Natural killer cell treated with Interleukin-12 subunit alpha and Interleukin-12 subunit beta and Interleukin-15 and Interleukin-18, amount 100 ng/mL, for 72 hours (primary cell): Measurements from ENCODE around the gene DPP7. TPM values are rescaled to one million over a fixed set of nuclear protein-coding genes. Genes with fewer than 3 reads are reported as not detected.
A peak's percentile ranks its signal among the peaks of the same experiment; 100 is the strongest.

Experiments used
- ATAC-seq, 2 donors: fragments of 150-1000 bp; cut with Tn5 transposase in 1 of 2; sonication (Bioruptor Pico), chemical (Tn5 transposase) in 1 of 2; 2 replicates each; pipeline ENCODE4 v1.10.0; 2021
- DNase-seq: peaks from one replicate; pipeline ENCODE4 v3.0.0; 2022; ENCODE audit warnings: low spot score
- H3K27ac Mint-ChIP-seq, 2 donors: 1 replicate in 1 of 2; 2 replicates in 1 of 2; pipeline ENCODE4 v1.8.0; 2022; ENCODE audit warnings: mixed read lengths in 2 of 2, mild to moderate bottlenecking in 1 of 2, moderate library complexity in 1 of 2
- H3K27me3 Mint-ChIP-seq, 2 donors: 1 replicate in 1 of 2; 2 replicates in 1 of 2; pipeline ENCODE4 v1.8.0; 2022; ENCODE audit warnings: mixed read lengths in 2 of 2
- H3K36me3 Mint-ChIP-seq: one replicate; pipeline ENCODE4 v1.8.0; 2022; ENCODE audit warnings: mixed read lengths
- H3K4me1 Mint-ChIP-seq, 2 donors: 1 replicate in 1 of 2; 2 replicates in 1 of 2; pipeline ENCODE4 v1.8.0; 2022; ENCODE audit warnings: low read depth in 2 of 2, mixed read lengths in 2 of 2, mild to moderate bottlenecking in 1 of 2
- H3K4me3 Mint-ChIP-seq: one replicate; pipeline ENCODE4 v1.8.0; 2022; ENCODE audit warnings: mixed read lengths
- H3K9me3 Mint-ChIP-seq: 2 replicates; pipeline ENCODE4 v1.8.0; 2022; ENCODE audit warnings: mixed read lengths
- total RNA-seq, 2 donors: library from RNA; stranded (reverse); gene quantifications; one replicate each; pipeline ENCODE4 v1.2.3, GENCODE V29; 2022

DPP7 gene
- total RNA-seq, 2 donors from 2014 or later, result 188 to 310 TPM

- DNase-seq (no peak), ATAC-seq (no peak)
- H3K4me1 Mint-ChIP-seq, result peaks cover 0 to 5% of the 10 kb centered on the region in 2 donors
- no peaks in the 10 kb centered on the region for H3K9me3 Mint-ChIP-seq
- peaks cover 3 to 7% of the 10 kb centered on the region in 2 donors for H3K27me3 Mint-ChIP-seq
- no peak overlapping the region for H3K4me3 Mint-ChIP-seq
- no peaks in the 10 kb centered on the region for H3K36me3 Mint-ChIP-seq
- H3K27ac Mint-ChIP-seq, result no peak overlapping the region
Measured at GRCh38 chr9:137152844-137153405, 38.4 kb upstream of the DPP7 start.

GRCh38 chr9:137150617-137151457 lies 36.3 kb upstream of the DPP7 start:
- no peak overlapping the region for H3K4me3 Mint-ChIP-seq
- H3K9me3 Mint-ChIP-seq, result no peaks in the 10 kb centered on the region
- no peaks in the 10 kb centered on the region for H3K36me3 Mint-ChIP-seq
- peak overlapping the region; percentile 33 to 59 for H3K27ac Mint-ChIP-seq
- peaks cover 0 to 7% of the 10 kb centered on the region in 2 donors for H3K27me3 Mint-ChIP-seq
- DNase-seq (peak; percentile 87), ATAC-seq (peak; percentile 52 to 87)
- no peaks in the 10 kb centered on the region for H3K4me1 Mint-ChIP-seq

DNA sequence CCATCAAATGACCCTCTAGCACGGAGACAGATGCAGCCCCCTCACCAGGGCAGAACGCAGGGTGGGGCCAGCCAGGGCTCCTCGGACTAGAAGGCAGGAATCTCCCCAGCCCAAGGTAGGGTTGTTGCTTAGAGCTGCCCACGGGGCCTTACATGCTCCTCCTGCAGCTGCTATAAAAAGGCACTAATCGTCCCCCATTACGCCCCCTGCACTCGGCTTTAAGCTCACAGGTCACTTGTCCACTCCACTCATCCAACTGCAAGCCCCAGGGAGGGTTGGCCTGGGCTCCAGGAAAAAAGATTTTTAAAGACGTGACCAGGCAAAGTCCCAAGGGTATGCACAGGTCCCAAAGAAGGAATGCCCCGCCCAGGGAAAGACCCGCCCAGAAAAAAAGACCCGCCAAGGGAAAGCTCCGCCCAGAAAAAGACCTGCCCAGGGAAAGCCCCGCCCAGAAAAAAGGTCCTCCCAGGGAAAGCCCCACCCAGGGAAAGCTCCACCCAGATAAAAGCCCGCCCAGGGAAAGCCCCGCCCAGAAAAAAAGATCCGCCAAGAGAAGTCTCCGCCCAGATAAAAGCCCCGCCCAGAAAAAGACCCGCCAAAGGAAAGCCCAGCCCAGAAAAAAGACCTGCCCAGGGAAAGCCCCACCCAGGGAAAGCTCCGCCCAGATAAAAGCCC lies 35.5 kb upstream of the DPP7 start:
- H3K9me3 Mint-ChIP-seq, result no peaks in the 10 kb centered on the region
- H3K27me3 Mint-ChIP-seq, result peaks cover 0 to 7% of the 10 kb centered on the region in 2 donors
- ATAC-seq (no peak), DNase-seq (peak; percentile 69)
- H3K36me3 Mint-ChIP-seq, result no peaks in the 10 kb centered on the region
- H3K4me3 Mint-ChIP-seq, result no peak overlapping the region
- H3K27ac Mint-ChIP-seq, result no peak overlapping the region
- H3K4me1 Mint-ChIP-seq, result no peaks in the 10 kb centered on the region

DNA sequence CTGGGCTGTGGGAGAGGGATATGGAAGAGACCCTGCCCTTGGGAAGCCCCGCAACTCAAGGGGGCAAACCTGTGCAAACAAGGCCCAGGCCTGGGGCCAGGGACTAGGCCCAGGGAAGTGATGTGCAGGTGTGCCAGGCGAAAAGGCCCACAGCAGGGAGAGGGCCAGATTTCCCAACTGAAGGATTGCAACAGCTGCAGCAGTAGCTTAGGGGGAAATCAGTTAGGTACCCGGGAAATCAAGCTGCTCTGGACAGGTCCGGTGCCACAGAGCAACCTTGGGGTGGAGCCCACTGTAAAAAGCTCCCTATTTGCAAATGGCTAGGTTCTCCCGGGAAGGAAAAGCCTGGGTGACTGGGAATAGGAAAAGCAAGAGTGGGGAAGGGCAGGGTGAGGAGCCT lies 34.8 kb upstream of the DPP7 start:
- ATAC-seq (no peak), DNase-seq (no peak)
- no peak overlapping the region for H3K27ac Mint-ChIP-seq
- H3K4me1 Mint-ChIP-seq, result no peaks in the 10 kb centered on the region
- no peak overlapping the region for H3K4me3 Mint-ChIP-seq
- H3K27me3 Mint-ChIP-seq, result peaks cover 0 to 7% of the 10 kb centered on the region in 2 donors
- no peaks in the 10 kb centered on the region for H3K36me3 Mint-ChIP-seq
- no peaks in the 10 kb centered on the region for H3K9me3 Mint-ChIP-seq

GRCh38 chr9:137148661-137149060 lies 34.1 kb upstream of the DPP7 start:
- Mint-ChIP-seq H3K27me3 (peaks cover 0 to 7% of the 10 kb centered on the region in 2 donors), H3K9me3 (no peaks in the 10 kb centered on the region), H3K4me1 (no peaks in the 10 kb centered on the region), H3K36me3 (no peaks in the 10 kb centered on the region), H3K27ac (no peak overlapping the region), H3K4me3 (no peak overlapping the region)
- ATAC-seq, result no peak
- DNase-seq, result no peak

- Mint-ChIP-seq H3K4me3 (no peak overlapping the region), H3K27me3 (peaks cover 0 to 7% of the 10 kb centered on the region in 2 donors), H3K36me3 (no peaks in the 10 kb centered on the region), H3K4me1 (no peaks in the 10 kb centered on the region), H3K9me3 (no peaks in the 10 kb centered on the region), H3K27ac (no peak overlapping the region)
- no peak for DNase-seq
- ATAC-seq, result no peak
Measured at GRCh38 chr9:137148242-137148641, 33.7 kb upstream of the DPP7 start.

DNA sequence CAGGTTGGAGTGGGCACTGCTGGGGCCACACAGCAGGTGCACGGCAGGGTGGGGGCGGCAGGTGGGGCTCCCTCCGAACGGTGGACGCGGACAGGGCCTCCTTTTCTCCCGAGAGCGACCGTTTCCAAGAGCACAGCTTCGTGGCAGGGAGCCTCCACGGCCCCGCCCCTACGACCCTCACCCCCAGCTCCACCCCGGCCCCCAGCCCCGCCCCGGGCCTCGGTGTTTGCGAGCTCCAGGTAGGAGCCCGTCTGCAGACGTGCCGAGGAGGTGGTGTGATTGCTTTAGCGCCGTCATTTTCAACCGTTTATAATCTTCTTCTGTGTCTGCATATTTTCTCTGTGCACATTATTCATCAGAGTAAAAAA lies 33.2 kb upstream of the DPP7 start:
- Mint-ChIP-seq H3K9me3 (no peaks in the 10 kb centered on the region), H3K36me3 (no peaks in the 10 kb centered on the region), H3K4me3 (no peak overlapping the region), H3K27me3 (peaks cover 0 to 7% of the 10 kb centered on the region in 2 donors), H3K4me1 (no peaks in the 10 kb centered on the region), H3K27ac (no peak overlapping the region)
- DNase-seq (no peak), ATAC-seq (no peak)

DNA sequence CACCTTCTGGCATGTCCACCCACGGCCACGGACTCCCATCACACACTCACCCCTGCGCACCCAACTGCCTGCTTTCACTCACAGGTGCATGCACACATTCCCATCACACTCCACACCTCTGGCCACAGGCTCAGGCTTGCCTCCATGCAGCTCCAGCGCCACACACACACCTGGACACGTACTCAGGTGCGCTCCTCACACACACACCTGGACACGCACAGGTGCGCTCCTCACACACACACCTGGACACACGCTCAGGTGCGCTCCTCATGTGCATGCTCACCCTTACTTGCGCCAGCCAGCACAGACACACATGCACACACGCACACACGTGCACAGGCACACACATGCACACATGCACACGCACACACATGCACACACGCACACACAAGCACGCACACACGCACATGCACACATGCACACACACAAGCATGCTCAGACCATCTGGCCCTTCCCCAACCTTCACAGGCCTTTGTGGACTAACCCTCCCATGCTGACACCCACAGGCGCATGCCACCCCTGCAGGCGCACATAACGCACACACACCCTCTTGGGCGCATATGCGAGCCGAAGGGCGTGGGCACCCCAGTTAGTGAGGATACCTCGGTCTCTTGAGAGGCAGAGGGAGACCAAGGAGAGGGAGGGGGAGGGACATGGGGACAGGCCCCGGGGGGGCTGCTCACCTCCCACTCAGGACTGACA lies 32.7 kb upstream of the DPP7 start:
- Mint-ChIP-seq H3K9me3 (no peaks in the 10 kb centered on the region), H3K36me3 (no peaks in the 10 kb centered on the region), H3K27ac (no peak overlapping the region), H3K4me3 (no peak overlapping the region), H3K4me1 (peaks cover 0 to 2% of the 10 kb centered on the region in 2 donors), H3K27me3 (peaks cover 5 to 10% of the 10 kb centered on the region in 2 donors)
- DNase-seq (no peak), ATAC-seq (no peak)

DNA sequence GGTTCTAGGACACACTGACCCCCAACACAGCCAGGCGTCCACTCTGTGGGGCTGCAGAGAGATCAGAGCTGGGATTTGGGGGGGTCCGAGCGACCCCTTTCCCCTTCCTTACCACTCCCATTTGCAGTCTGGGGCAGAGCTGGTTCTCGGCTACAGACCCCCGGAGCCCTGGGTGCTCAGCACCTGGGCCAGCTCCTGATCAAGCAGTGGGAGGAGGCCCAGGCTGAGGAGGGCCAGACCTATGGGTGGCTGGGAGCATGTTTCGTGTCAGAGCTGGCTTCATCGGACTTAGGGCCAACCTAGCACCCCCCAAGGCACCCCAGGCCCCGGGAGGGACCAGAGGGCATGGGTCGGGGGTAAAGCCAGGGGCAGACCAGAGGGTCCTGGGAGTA lies 32.0 kb upstream of the DPP7 start:
- ATAC-seq (no peak), DNase-seq (no peak)
- no peak overlapping the region for H3K4me3 Mint-ChIP-seq
- peaks cover 0 to 3% of the 10 kb centered on the region in 2 donors for H3K4me1 Mint-ChIP-seq
- no peaks in the 10 kb centered on the region for H3K9me3 Mint-ChIP-seq
- no peak overlapping the region for H3K27ac Mint-ChIP-seq
- peaks cover 10 to 15% of the 10 kb centered on the region in 2 donors for H3K27me3 Mint-ChIP-seq
- H3K36me3 Mint-ChIP-seq, result no peaks in the 10 kb centered on the region

- no peak for DNase-seq
Measured at GRCh38 chr9:137145731-137146526, 31.4 kb upstream of the DPP7 start.

DNA sequence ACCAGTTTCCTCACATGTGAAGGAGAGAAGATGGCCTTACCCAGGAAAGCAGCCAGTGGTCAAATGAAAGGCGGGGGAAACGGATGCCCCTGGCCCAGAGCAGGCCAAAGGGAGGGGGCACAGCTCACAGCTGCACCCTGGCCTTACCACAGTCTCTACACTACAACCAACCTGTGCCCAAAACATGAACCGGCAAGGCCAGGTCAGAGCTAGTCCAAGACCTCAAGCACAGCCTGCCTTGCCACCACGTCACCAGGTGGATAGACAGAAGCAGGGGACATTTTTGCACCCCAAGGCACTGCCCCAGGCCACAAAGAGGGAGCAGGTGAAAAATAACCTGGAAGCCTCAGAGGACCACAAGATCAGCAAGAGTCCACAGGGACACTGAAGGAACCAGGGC lies 28.9 kb upstream of the DPP7 start:
- no peak overlapping the region for H3K27ac Mint-ChIP-seq
- peaks cover 0 to 6% of the 10 kb centered on the region in 2 donors for H3K4me1 Mint-ChIP-seq
- DNase-seq (no peak), ATAC-seq (no peak)
- peaks cover 17 to 23% of the 10 kb centered on the region in 2 donors for H3K27me3 Mint-ChIP-seq
- H3K4me3 Mint-ChIP-seq, result no peak overlapping the region
- no peaks in the 10 kb centered on the region for H3K9me3 Mint-ChIP-seq
- no peaks in the 10 kb centered on the region for H3K36me3 Mint-ChIP-seq

More at GRCh38 chr9:137145731-137146526, 31.4 kb upstream of the DPP7 start:
- ATAC-seq, result no peak
- H3K27me3 Mint-ChIP-seq, result peaks cover 10 to 15% of the 10 kb centered on the region in 2 donors
- H3K9me3 Mint-ChIP-seq, result no peaks in the 10 kb centered on the region
- no peak overlapping the region for H3K27ac Mint-ChIP-seq
- H3K4me1 Mint-ChIP-seq, result peaks cover 0 to 3% of the 10 kb centered on the region in 2 donors
- no peaks in the 10 kb centered on the region for H3K36me3 Mint-ChIP-seq
- no peak overlapping the region for H3K4me3 Mint-ChIP-seq

GRCh38 chr9:137141976-137142936 lies 27.7 kb upstream of the DPP7 start:
- DNase-seq (no peak), ATAC-seq (no peak)
- Mint-ChIP-seq H3K4me1 (peaks cover 0 to 6% of the 10 kb centered on the region in 2 donors), H3K27ac (no peak overlapping the region), H3K27me3 (peaks cover 17 to 23% of the 10 kb centered on the region in 2 donors), H3K36me3 (no peaks in the 10 kb centered on the region), H3K4me3 (no peak overlapping the region), H3K9me3 (no peaks in the 10 kb centered on the region)
